Osteoblast (primary cell): ENCODE measurements around the gene UQCRFS1. TPM values are rescaled to one million over a fixed set of nuclear protein-coding genes. Genes with fewer than 3 reads are reported as not detected.

Experiments used
- DNase-seq: peaks from one replicate; pipeline ENCODE4 v3.0.0; 2011; ENCODE audit warnings: low spot score, mixed read lengths; ENCODE audit not compliant: insufficient read length; ENCODE audit errors: missing footprints
- H2AFZ ChIP-seq: 2 replicates; pipeline ENCODE4 v1.6.0; 2011; ENCODE audit warnings: mild to moderate bottlenecking, low read length
- H3K27ac ChIP-seq: 2 replicates; pipeline ENCODE4 v1.5.1; 2011; ENCODE audit warnings: mild to moderate bottlenecking, low read depth, low read length, moderate library complexity
- H3K27me3 ChIP-seq: 2 replicates; pipeline ENCODE4 v1.6.0; 2012; ENCODE audit warnings: mild to moderate bottlenecking, control low read depth, inconsistent platforms, low read length, moderate library complexity; ENCODE audit not compliant: insufficient read depth
- H3K36me3 ChIP-seq: 2 replicates; pipeline ENCODE4 v1.5.1; 2011; ENCODE audit warnings: mild to moderate bottlenecking, low read length, control low read depth, moderate library complexity; ENCODE audit not compliant: insufficient read depth
- H3K4me1 ChIP-seq: 2 replicates; pipeline ENCODE4 v1.5.1; 2011; ENCODE audit warnings: mild to moderate bottlenecking, low read length, control low read depth, moderate library complexity; ENCODE audit not compliant: insufficient read depth
- H3K4me2 ChIP-seq: 2 replicates; pipeline ENCODE4 v1.6.0; 2011; ENCODE audit warnings: mild to moderate bottlenecking, low read length; ENCODE audit not compliant: insufficient read depth
- H3K4me3 ChIP-seq: fragments of 200-600 bp; sonication (generic); 3 replicates; pipeline ENCODE4 v1.5.1; 2012; ENCODE audit warnings: mild to moderate bottlenecking, low read length, inconsistent platforms; ENCODE audit not compliant: insufficient read depth
- H3K79me2 ChIP-seq: 2 replicates; pipeline ENCODE4 v1.6.0; 2012; ENCODE audit warnings: mild to moderate bottlenecking, low read length, control low read depth, inconsistent platforms; ENCODE audit not compliant: insufficient read depth
- H3K9me3 ChIP-seq: 2 replicates; pipeline ENCODE4 v1.5.1; 2011; ENCODE audit warnings: low read depth, low read length, control low read depth
- H4K20me1 ChIP-seq: 2 replicates; pipeline ENCODE4 v1.6.0; 2012; ENCODE audit warnings: mild to moderate bottlenecking, low read length, control low read depth; ENCODE audit not compliant: insufficient read depth
- total RNA-seq: library from RNA; depleted of rRNA; stranded (reverse); fragments of >200 nt; gene quantifications from 2 replicates; pipeline ENCODE4 v1.2.3, GENCODE V29; 2012
- TF ChIP-seq, protein P1 (sequence below): IDR thresholded peaks from 2 replicates; pipeline ENCODE4 v1.5.1; 2011; ENCODE audit warnings: mild to moderate bottlenecking, low read depth, low read length, moderate library complexity; ENCODE audit errors: extremely low read depth

Gene UQCRFS1
- total RNA-seq, 1 donor, result 31.8 TPM

DNA sequence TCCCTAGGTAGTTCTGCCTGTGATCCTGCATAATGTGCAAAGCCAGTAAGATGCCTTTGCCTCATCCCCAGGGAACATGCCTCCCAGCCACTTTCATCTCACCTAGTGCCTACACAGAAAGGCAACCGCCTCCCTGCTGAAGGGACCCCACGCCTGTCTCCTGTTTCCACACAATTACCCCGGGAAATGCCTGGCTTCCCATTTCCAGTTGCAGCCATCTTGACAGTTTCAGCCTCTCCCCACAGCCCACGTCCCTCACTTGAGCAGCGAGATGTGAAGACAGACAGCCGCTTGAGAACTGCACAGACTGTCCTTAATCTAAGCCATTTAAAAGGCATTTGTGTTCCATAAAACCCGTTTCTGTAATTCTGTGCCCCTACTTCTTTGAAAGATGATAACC lies 4.7 kb upstream of the UQCRFS1 start:
- TF ChIP-seq, protein P1, sequence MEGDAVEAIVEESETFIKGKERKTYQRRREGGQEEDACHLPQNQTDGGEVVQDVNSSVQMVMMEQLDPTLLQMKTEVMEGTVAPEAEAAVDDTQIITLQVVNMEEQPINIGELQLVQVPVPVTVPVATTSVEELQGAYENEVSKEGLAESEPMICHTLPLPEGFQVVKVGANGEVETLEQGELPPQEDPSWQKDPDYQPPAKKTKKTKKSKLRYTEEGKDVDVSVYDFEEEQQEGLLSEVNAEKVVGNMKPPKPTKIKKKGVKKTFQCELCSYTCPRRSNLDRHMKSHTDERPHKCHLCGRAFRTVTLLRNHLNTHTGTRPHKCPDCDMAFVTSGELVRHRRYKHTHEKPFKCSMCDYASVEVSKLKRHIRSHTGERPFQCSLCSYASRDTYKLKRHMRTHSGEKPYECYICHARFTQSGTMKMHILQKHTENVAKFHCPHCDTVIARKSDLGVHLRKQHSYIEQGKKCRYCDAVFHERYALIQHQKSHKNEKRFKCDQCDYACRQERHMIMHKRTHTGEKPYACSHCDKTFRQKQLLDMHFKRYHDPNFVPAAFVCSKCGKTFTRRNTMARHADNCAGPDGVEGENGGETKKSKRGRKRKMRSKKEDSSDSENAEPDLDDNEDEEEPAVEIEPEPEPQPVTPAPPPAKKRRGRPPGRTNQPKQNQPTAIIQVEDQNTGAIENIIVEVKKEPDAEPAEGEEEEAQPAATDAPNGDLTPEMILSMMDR, result no peak
- H3K4me2 ChIP-seq, result no peak overlapping the region
- no peaks in the 10 kb centered on the region for H3K4me1 ChIP-seq
- peaks cover 7% of the 10 kb centered on the region for H3K79me2 ChIP-seq
- DNase-seq, result no peak
- H3K4me3 ChIP-seq, result no peak overlapping the region
- H4K20me1 ChIP-seq, result no peaks in the 10 kb centered on the region
- H2AFZ ChIP-seq, result no peak overlapping the region
- H3K36me3 ChIP-seq, result no peaks in the 10 kb centered on the region
- H3K9me3 ChIP-seq, result no peaks in the 10 kb centered on the region
- no peaks in the 10 kb centered on the region for H3K27me3 ChIP-seq
- H3K27ac ChIP-seq, result no peak overlapping the region

DNA sequence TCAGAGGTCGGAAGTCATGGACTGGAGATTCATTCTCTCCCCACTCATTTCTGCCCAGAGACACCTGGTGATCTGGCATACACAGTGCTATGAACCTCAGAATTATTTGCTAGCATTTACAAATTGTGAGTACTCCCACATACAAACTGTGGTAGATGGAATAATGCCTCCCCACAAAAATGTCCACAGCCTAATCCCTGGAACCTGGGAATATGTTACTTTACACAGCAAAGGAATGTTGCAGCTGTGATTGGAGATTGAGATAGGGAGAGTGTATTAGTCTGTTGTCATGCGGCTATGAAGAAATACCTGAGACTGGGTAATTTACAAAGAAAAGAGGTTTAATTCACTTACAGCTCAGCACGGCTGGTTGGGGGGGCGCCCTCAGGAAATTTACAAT lies 3.1 kb upstream of the UQCRFS1 start:
- no peak overlapping the region for H3K4me3 ChIP-seq
- peaks cover 8% of the 10 kb centered on the region for H3K4me1 ChIP-seq
- TF ChIP-seq, protein P1, result no peak
- no peaks in the 10 kb centered on the region for H3K9me3 ChIP-seq
- no peak overlapping the region for H3K4me2 ChIP-seq
- no peaks in the 10 kb centered on the region for H3K36me3 ChIP-seq
- no peak overlapping the region for H3K27ac ChIP-seq
- no peaks in the 10 kb centered on the region for H3K27me3 ChIP-seq
- no peak for DNase-seq
- H3K79me2 ChIP-seq, result peaks cover 23% of the 10 kb centered on the region
- no peak overlapping the region for H2AFZ ChIP-seq
- H4K20me1 ChIP-seq, result peaks cover 12% of the 10 kb centered on the region

DNA sequence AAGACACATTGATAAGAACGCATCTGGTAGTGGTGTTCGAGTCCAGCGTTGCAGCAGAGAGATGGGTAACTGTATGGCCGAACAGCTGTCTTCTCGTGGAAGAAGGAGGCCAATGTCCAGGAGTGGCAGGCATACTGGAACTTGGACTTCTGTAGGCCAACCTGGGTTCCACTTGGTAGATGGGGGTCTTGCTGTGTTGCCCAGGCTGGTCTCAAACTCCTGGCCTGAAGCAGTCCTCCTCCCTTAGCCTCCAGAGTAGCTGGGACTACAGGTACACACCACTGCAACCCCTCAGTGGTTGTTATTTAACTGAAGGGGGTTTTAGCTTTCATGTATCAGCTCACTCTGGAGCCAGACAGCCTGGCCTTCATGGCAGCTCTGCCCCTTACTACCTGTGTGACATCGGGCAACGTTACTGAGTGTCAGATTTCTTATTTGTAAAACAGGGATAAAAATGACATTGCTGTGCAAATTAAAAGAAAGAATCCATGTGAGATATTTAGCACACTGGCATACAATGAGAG lies 2.4 kb upstream of the UQCRFS1 start:
- peaks cover 26% of the 10 kb centered on the region for H3K79me2 ChIP-seq
- TF ChIP-seq, protein P1, result no peak
- no peaks in the 10 kb centered on the region for H3K36me3 ChIP-seq
- H3K4me3 ChIP-seq, result no peak overlapping the region
- H3K4me2 ChIP-seq, result no peak overlapping the region
- H3K9me3 ChIP-seq, result no peaks in the 10 kb centered on the region
- DNase-seq, result no peak
- no peak overlapping the region for H2AFZ ChIP-seq
- peaks cover 8% of the 10 kb centered on the region for H3K4me1 ChIP-seq
- H3K27me3 ChIP-seq, result no peaks in the 10 kb centered on the region
- peaks cover 12% of the 10 kb centered on the region for H4K20me1 ChIP-seq
- no peak overlapping the region for H3K27ac ChIP-seq

DNA sequence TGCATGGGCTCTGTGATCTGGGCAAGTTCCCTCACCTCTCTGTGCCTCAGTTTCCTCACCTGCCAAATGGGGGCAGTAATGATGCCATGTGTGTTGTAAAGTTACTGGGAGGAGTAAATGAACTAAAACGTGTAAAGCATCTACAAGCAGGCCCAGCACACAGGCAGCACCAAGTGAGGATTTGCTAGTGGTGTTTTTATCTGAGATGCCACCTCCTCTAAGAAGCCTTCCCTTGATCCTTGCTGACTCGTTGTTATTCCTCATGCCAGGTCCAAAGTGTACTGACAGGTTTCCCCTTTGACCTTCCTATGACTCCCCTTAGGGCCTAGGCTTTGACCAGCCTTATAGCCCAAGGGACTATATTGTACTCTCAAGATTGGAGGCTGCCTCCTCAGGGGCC lies 1.5 kb upstream of the UQCRFS1 start:
- Histone ChIP-seq H3K4me1 (peaks cover 8% of the 10 kb centered on the region), H3K79me2 (peaks cover 35% of the 10 kb centered on the region), H2AFZ (no peak overlapping the region), H3K4me3 (no peak overlapping the region), H3K36me3 (no peaks in the 10 kb centered on the region), H3K9me3 (no peaks in the 10 kb centered on the region), H3K27me3 (no peaks in the 10 kb centered on the region), H4K20me1 (peaks cover 20% of the 10 kb centered on the region), H3K27ac (no peak overlapping the region), H3K4me2 (no peak overlapping the region)
- no peak for DNase-seq
- TF ChIP-seq, protein P1, result no peak
